Neural cell (in vitro differentiated cells): ENCODE data around the gene SPARC. TPM values are rescaled to one million over a fixed set of nuclear protein-coding genes. Genes with fewer than 3 reads are reported as not detected.

ENCODE experiments used
- H2AFZ ChIP-seq: fragments of 200-600, 300-800 bp; sonication (generic), shearing (Covaris generic); 2 replicates; pipeline ENCODE4 v1.6.0; 2014; ENCODE audit warnings: low read depth, mild to moderate bottlenecking, antibody characterized with exemption, low read length, moderate library complexity
- H3F3A ChIP-seq: fragments of 200-600 bp; shearing (Covaris generic); 2 replicates; pipeline ENCODE4 v1.6.1; 2016; ENCODE audit warnings: mild to moderate bottlenecking, moderate library complexity, mixed read lengths, antibody characterized with exemption, low read length; ENCODE audit not compliant: insufficient read depth, poor library complexity, severe bottlenecking
- H3K27ac ChIP-seq: fragments of 200-600, 300-800 bp; sonication (generic), shearing (Covaris generic); 2 replicates; pipeline ENCODE4 v1.5.1; 2014; ENCODE audit warnings: mild to moderate bottlenecking, low read length, moderate library complexity
- H3K27me3 ChIP-seq: fragments of 300-800, 200-600 bp; sonication (generic), shearing (Covaris generic); 2 replicates; pipeline ENCODE4 v1.6.0; 2014; ENCODE audit warnings: mild to moderate bottlenecking, low read depth, low read length, moderate library complexity; ENCODE audit not compliant: insufficient read depth
- H3K36me3 ChIP-seq: fragments of 300-800, 200-600 bp; sonication (generic), shearing (Covaris generic); 2 replicates; pipeline ENCODE4 v1.5.1; 2014; ENCODE audit warnings: mild to moderate bottlenecking, antibody characterized with exemption, low read length, moderate library complexity; ENCODE audit not compliant: insufficient read depth
- H3K4me2 ChIP-seq: fragments of 300-800, 200-600 bp; sonication (generic), shearing (Covaris generic); 2 replicates; pipeline ENCODE4 v1.6.0; 2014; ENCODE audit warnings: mild to moderate bottlenecking, low read length
- H3K4me3 ChIP-seq: fragments of 300-800, 200-600 bp; sonication (generic), shearing (Covaris generic); 2 replicates; pipeline ENCODE4 v1.5.1; 2014; ENCODE audit warnings: mild to moderate bottlenecking, low read length, moderate library complexity
- H3K79me2 ChIP-seq: fragments of 200-600 bp; shearing (Covaris generic); replicated peaks from 2 replicates; pipeline ENCODE4 v1.6.0; 2014; ENCODE audit warnings: mild to moderate bottlenecking, low read length, moderate library complexity; ENCODE audit not compliant: insufficient read depth
- H3K9ac ChIP-seq: fragments of 300-800, 200-600 bp; sonication (generic), shearing (Covaris generic); 2 replicates; pipeline ENCODE4 v1.6.1; 2016; ENCODE audit warnings: mild to moderate bottlenecking, low read length, mixed read lengths
- H3K9me2 ChIP-seq: fragments of 200-600 bp; shearing (Covaris generic); 2 replicates; pipeline ENCODE4 v1.6.1; 2016; ENCODE audit warnings: mild to moderate bottlenecking, low read length, mixed read lengths; ENCODE audit not compliant: insufficient read depth
- H3K9me3 ChIP-seq: fragments of 200-600, 300-800 bp; sonication (generic), shearing (Covaris generic); 2 replicates; pipeline ENCODE4 v1.6.1; 2016; ENCODE audit warnings: mild to moderate bottlenecking, mixed run types, low read length, moderate library complexity, mixed read lengths
- H4K20me1 ChIP-seq: fragments of 200-600 bp; shearing (Covaris generic); 2 replicates; pipeline ENCODE4 v1.6.1; 2016; ENCODE audit warnings: mild to moderate bottlenecking, mixed run types; ENCODE audit not compliant: insufficient read depth
- EP300 ChIP-seq: fragments of 450-650 bp; conservative IDR thresholded peaks from 2 replicates; pipeline ENCODE4 v1.6.1; 2014; ENCODE audit warnings: antibody characterized with exemption, mild to moderate bottlenecking, moderate library complexity; ENCODE audit not compliant: poor library complexity, severe bottlenecking
- EZH2 ChIP-seq: fragments of 200-600, 300-800 bp; shearing (Covaris generic), sonication (generic); IDR thresholded peaks from 2 replicates; pipeline ENCODE4 v1.6.1; 2014; ENCODE audit warnings: antibody characterized with exemption, low read length, borderline replicate concordance, mild to moderate bottlenecking; ENCODE audit not compliant: insufficient read depth, poor library complexity, severe bottlenecking
- MXI1 ChIP-seq: fragments of 450-650 bp; conservative IDR thresholded peaks from 2 replicates; pipeline ENCODE4 v1.6.1; 2014; ENCODE audit warnings: antibody characterized with exemption, mild to moderate bottlenecking; ENCODE audit not compliant: poor library complexity, severe bottlenecking
- POLR2AphosphoS5 ChIP-seq: IDR thresholded peaks from 2 replicates; pipeline ENCODE4 v1.6.1; 2012
- RAD21 ChIP-seq: fragments of 450-650 bp; conservative IDR thresholded peaks from 2 replicates; pipeline ENCODE4 v1.6.1; 2014; ENCODE audit warnings: antibody characterized with exemption, mild to moderate bottlenecking, moderate library complexity
- SMC3 ChIP-seq: fragments of 450-650 bp; conservative IDR thresholded peaks from 2 replicates; pipeline ENCODE4 v1.6.1; 2014; ENCODE audit warnings: antibody characterized with exemption, mild to moderate bottlenecking, moderate library complexity; ENCODE audit not compliant: poor library complexity
- TAF1 ChIP-seq: IDR thresholded peaks from 2 replicates; pipeline ENCODE4 v1.6.1; 2012; ENCODE audit warnings: low read depth
- polyA plus RNA-seq: library from polyadenylated mRNA; depleted of rRNA; stranded (reverse); fragments of >200 nt; gene quantifications from 2 replicates; pipeline ENCODE4 v1.2.3, GENCODE V29; 2014
- TF ChIP-seq, protein P1 (sequence below): fragments of 450-650 bp; IDR thresholded peaks from 2 replicates; pipeline ENCODE4 v1.5.1; 2014; ENCODE audit warnings: antibody characterized with exemption, mild to moderate bottlenecking, moderate library complexity; ENCODE audit not compliant: poor library complexity, severe bottlenecking
- TF ChIP-seq, protein P2 (sequence below): IDR thresholded peaks from 2 replicates; pipeline ENCODE4 v1.6.1; 2012; ENCODE audit warnings: borderline replicate concordance

SPARC gene
- polyA plus RNA-seq, 1 donor from 2014 or later, result 15.3 TPM

DNA sequence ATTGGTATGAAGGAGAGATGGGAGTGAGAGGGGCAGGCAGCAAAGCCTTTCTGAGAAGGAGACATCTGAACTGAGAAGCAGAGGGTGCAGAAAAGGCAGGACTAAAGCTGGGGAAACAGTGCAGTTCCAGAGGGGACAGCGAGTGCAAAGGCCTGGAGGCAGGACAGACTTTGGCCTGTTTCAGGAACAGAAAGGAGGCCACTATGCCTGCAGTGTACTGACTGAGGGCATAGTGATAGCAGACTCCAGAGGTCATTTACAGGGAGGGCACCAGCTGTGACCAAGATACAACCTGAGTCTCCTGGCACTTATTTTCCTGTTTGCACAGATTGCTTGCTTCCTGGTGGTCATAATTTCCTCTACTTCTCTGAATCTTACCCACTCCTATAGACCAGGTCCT is 29.6 kb downstream of the SPARC start:
- Histone ChIP-seq H3K9me2 (no peaks in the 10 kb centered on the region), H3K4me3 (no peak overlapping the region), H3K9me3 (no peaks in the 10 kb centered on the region), H3F3A (no peaks in the 10 kb centered on the region), H3K27ac (no peak overlapping the region), H2AFZ (no peak overlapping the region), H3K27me3 (no peaks in the 10 kb centered on the region), H3K79me2 (no peaks in the 10 kb centered on the region), H3K9ac (no peak overlapping the region), H4K20me1 (no peaks in the 10 kb centered on the region), H3K36me3 (no peaks in the 10 kb centered on the region), H3K4me2 (no peak overlapping the region)
- TF ChIP-seq, protein P1, sequence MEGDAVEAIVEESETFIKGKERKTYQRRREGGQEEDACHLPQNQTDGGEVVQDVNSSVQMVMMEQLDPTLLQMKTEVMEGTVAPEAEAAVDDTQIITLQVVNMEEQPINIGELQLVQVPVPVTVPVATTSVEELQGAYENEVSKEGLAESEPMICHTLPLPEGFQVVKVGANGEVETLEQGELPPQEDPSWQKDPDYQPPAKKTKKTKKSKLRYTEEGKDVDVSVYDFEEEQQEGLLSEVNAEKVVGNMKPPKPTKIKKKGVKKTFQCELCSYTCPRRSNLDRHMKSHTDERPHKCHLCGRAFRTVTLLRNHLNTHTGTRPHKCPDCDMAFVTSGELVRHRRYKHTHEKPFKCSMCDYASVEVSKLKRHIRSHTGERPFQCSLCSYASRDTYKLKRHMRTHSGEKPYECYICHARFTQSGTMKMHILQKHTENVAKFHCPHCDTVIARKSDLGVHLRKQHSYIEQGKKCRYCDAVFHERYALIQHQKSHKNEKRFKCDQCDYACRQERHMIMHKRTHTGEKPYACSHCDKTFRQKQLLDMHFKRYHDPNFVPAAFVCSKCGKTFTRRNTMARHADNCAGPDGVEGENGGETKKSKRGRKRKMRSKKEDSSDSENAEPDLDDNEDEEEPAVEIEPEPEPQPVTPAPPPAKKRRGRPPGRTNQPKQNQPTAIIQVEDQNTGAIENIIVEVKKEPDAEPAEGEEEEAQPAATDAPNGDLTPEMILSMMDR, result no peak
- TF ChIP-seq EZH2 (no peak), POLR2AphosphoS5 (no peak), MXI1 (no peak), SMC3 (no peak), TAF1 (no peak), EP300 (no peak), RAD21 (no peak)
- TF ChIP-seq, protein P2, sequence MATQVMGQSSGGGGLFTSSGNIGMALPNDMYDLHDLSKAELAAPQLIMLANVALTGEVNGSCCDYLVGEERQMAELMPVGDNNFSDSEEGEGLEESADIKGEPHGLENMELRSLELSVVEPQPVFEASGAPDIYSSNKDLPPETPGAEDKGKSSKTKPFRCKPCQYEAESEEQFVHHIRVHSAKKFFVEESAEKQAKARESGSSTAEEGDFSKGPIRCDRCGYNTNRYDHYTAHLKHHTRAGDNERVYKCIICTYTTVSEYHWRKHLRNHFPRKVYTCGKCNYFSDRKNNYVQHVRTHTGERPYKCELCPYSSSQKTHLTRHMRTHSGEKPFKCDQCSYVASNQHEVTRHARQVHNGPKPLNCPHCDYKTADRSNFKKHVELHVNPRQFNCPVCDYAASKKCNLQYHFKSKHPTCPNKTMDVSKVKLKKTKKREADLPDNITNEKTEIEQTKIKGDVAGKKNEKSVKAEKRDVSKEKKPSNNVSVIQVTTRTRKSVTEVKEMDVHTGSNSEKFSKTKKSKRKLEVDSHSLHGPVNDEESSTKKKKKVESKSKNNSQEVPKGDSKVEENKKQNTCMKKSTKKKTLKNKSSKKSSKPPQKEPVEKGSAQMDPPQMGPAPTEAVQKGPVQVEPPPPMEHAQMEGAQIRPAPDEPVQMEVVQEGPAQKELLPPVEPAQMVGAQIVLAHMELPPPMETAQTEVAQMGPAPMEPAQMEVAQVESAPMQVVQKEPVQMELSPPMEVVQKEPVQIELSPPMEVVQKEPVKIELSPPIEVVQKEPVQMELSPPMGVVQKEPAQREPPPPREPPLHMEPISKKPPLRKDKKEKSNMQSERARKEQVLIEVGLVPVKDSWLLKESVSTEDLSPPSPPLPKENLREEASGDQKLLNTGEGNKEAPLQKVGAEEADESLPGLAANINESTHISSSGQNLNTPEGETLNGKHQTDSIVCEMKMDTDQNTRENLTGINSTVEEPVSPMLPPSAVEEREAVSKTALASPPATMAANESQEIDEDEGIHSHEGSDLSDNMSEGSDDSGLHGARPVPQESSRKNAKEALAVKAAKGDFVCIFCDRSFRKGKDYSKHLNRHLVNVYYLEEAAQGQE, result no peak

DNA sequence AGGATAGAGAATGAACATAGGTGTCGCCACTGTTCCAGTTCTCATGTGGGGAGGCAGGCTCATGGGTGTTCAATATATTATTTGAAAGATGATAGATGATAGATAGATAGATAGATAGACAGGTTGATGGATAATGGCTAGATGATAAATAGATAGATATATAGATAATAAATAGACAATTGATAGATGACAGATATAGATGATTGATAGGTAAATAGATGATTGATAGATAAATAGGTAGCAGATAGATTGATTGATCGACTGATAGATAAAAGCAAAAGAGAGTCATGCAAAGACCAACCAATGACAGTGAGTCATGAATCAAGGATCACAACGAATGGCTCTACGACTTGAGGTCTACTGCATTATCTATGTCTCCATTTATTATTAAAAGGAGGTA is 30.4 kb downstream of the SPARC start:
- Histone ChIP-seq H2AFZ (no peak overlapping the region), H4K20me1 (no peaks in the 10 kb centered on the region), H3K27me3 (no peaks in the 10 kb centered on the region), H3K9ac (no peak overlapping the region), H3K36me3 (no peaks in the 10 kb centered on the region), H3K9me3 (no peaks in the 10 kb centered on the region), H3K79me2 (no peaks in the 10 kb centered on the region), H3K27ac (no peak overlapping the region), H3K4me2 (no peak overlapping the region), H3F3A (no peaks in the 10 kb centered on the region), H3K9me2 (no peaks in the 10 kb centered on the region), H3K4me3 (no peak overlapping the region)
- TF ChIP-seq, protein P2, result no peak
- TF ChIP-seq EZH2 (no peak), POLR2AphosphoS5 (no peak), EP300 (no peak), TAF1 (no peak), SMC3 (no peak), MXI1 (no peak)
